Calu3 (cell line): ENCODE data around the gene KRT86. TPM values are rescaled to one million over a fixed set of nuclear protein-coding genes. Genes with fewer than 3 reads are reported as not detected.

ENCODE experiments used
- BruUV-seq: library from RNA; stranded (reverse); fragments of 400-500 nt; replicated peaks from 2 replicates; lab custom pipeline; 2021; lab: Mats Ljungman, UMichigan
- CTCF ChIA-PET: fragments of 300-600 bp; sonication (Branson Sonifier 250); formaldehyde crosslinking; loops from one replicate; lab custom pipeline; 2022; ENCODE audit warnings: antibody characterized with exemption; lab: Charles Lee
- DNase-seq: peaks from one replicate; pipeline ENCODE4 v3.0.0; 2022
- H3K27ac Mint-ChIP-seq: one replicate; pipeline ENCODE4 v1.8.0; 2022; ENCODE audit warnings: mixed read lengths; ENCODE audit not compliant: unreplicated experiment
- H3K27me3 Mint-ChIP-seq: one replicate; pipeline ENCODE4 v1.8.0; 2022; ENCODE audit warnings: mixed read lengths; ENCODE audit not compliant: unreplicated experiment
- H3K36me3 Mint-ChIP-seq: one replicate; pipeline ENCODE4 v1.8.0; 2022; ENCODE audit warnings: mild to moderate bottlenecking, moderate library complexity, mixed read lengths; ENCODE audit not compliant: insufficient read depth, unreplicated experiment
- H3K4me1 Mint-ChIP-seq: one replicate; pipeline ENCODE4 v1.8.0; 2022; ENCODE audit warnings: mild to moderate bottlenecking, low read depth, mixed read lengths; ENCODE audit not compliant: unreplicated experiment
- H3K4me3 Mint-ChIP-seq: one replicate; pipeline ENCODE4 v1.8.0; 2022; ENCODE audit warnings: mild to moderate bottlenecking, low read depth, moderate library complexity, mixed read lengths; ENCODE audit not compliant: unreplicated experiment
- H3K9me3 Mint-ChIP-seq: one replicate; pipeline ENCODE4 v1.8.0; 2022; ENCODE audit warnings: low read depth, mixed read lengths; ENCODE audit not compliant: unreplicated experiment
- intact Hi-C: fragments of 100-400 bp; cut with micrococcal nuclease; formaldehyde crosslinking; loops from one replicate; pipeline ENCODE4 v1.10.0; 2022; ENCODE audit not compliant: unreplicated experiment
- total RNA-seq: library from RNA; stranded (reverse); gene quantifications from 2 replicates; pipeline ENCODE4 v1.2.3, GENCODE V29; 2022
- TF ChIP-seq, protein P1 (sequence below): fragments of 200-600 bp; IDR thresholded peaks from one replicate; pipeline ENCODE4 v1.8.0; 2022; ENCODE audit warnings: antibody characterized with exemption; ENCODE audit not compliant: unreplicated experiment

KRT86 gene
- total RNA-seq, 1 experiment from 2014 or later = 3.6 TPM

- intact Hi-C loops = no loop called here
- no peak overlapping the region for H3K27ac Mint-ChIP-seq
- H3K36me3 Mint-ChIP-seq = no peaks in the 10 kb centered on the region
- BruUV-seq = no TSS peak
- no peak overlapping the region for H3K4me3 Mint-ChIP-seq
- TF ChIP-seq, protein P1, sequence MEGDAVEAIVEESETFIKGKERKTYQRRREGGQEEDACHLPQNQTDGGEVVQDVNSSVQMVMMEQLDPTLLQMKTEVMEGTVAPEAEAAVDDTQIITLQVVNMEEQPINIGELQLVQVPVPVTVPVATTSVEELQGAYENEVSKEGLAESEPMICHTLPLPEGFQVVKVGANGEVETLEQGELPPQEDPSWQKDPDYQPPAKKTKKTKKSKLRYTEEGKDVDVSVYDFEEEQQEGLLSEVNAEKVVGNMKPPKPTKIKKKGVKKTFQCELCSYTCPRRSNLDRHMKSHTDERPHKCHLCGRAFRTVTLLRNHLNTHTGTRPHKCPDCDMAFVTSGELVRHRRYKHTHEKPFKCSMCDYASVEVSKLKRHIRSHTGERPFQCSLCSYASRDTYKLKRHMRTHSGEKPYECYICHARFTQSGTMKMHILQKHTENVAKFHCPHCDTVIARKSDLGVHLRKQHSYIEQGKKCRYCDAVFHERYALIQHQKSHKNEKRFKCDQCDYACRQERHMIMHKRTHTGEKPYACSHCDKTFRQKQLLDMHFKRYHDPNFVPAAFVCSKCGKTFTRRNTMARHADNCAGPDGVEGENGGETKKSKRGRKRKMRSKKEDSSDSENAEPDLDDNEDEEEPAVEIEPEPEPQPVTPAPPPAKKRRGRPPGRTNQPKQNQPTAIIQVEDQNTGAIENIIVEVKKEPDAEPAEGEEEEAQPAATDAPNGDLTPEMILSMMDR = no peak
- H3K4me1 Mint-ChIP-seq = no peaks in the 10 kb centered on the region
- H3K27me3 Mint-ChIP-seq = no peaks in the 10 kb centered on the region
- CTCF ChIA-PET = no interaction called here
- no peaks in the 10 kb centered on the region for H3K9me3 Mint-ChIP-seq
- DNase-seq = no peak
Measured at GRCh38 chr12:52353766-52354165, 79.3 kb downstream of the KRT86 start.

DNA sequence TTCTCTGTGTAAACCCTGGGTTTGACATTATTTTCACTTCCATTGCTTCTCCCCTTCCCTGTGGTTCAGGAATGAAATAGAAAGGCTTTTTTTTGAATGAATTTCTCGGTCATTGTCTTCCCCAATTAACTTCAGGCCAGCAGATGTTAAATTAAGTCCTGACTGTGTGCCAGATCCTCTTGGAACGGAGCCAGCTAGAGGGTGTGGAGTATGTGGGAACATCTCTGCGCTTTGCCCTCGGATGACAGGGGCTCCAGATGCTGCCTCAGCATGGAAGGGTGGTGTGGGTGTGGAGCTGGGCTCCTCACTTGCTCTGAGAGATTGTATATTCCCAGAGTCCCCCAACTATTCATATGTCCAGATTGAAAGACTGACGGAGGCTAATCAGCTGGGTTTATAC, 79.8 kb downstream of the KRT86 start:
- H3K4me3 Mint-ChIP-seq = no peak overlapping the region

DNA sequence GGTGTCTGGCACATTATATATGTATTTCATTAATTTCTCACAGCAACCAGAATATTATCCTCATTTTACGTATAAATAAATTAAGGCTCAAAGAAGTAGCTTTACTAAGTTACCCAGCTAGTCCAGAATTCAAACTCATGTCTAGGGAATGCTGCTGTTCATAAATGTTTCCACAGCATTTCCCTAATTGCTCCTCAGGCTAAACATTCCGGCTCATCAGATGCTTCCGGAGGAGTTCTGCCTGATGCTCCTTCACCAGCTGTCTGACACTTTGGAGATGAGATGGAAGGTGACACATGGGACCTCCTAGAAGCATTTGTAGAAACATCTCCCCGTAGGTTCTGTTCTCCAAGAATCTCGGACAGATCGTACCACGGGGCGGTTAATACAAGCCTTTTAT, 80.7 kb downstream of the KRT86 start:
- TF ChIP-seq, protein P1 = no peak
- no TSS peak for BruUV-seq
- Mint-ChIP-seq H3K27ac (no peak overlapping the region), H3K4me1 (no peaks in the 10 kb centered on the region), H3K9me3 (no peaks in the 10 kb centered on the region), H3K36me3 (no peaks in the 10 kb centered on the region), H3K27me3 (no peaks in the 10 kb centered on the region), H3K4me3 (no peak overlapping the region)
- intact Hi-C loops = no loop called here
- DNase-seq = no peak
- CTCF ChIA-PET = no interaction called here

More for the DNA sequence above, 79.8 kb downstream of the KRT86 start:
- TF ChIP-seq, protein P1 = no peak
- Mint-ChIP-seq H3K4me1 (no peaks in the 10 kb centered on the region), H3K36me3 (no peaks in the 10 kb centered on the region), H3K27ac (no peak overlapping the region), H3K27me3 (no peaks in the 10 kb centered on the region), H3K9me3 (no peaks in the 10 kb centered on the region)
- CTCF ChIA-PET = interaction anchor here (0.5 kb wide), 1 partner anchor 364 kb away, joined by 3 read pairs; no protein-coding TSS in a partner anchor
- intact Hi-C loops = no loop called here
- BruUV-seq = no TSS peak
- no peak for DNase-seq

DNA sequence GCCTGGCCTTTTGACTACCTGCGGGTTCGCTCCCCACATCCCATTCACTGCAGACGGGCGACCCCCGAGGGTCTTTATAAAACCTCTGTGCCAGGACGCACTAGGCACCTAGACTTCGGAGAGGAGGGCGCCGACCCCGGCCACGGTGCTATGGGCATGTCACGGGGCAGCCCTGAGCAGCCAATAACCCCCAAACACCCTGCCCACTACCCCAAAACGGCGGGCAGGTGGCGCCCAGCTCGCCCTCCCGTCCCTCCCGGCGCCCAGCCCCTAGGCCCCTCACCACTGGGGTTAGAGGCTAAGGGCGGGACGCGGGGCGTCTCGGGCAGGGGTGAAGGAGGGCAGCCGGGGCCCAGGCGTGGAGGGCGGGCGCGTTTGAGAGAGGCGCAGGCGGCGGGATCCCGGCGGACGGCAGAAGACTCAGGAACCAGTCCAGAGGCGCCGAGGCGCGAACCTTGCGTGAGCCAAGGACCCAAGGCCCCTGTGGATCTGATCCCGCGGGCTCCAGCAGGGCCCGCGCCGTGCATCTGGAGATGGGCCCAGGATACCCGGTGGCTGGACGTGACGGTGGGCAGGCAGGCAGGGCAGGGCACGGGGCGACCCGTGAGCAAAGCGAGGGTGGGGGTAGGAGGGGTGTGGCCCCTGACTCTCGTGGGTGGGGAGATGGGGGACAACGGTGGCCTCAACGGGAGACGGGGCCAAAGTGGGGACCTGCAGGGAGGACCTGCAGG, 81.8 kb downstream of the KRT86 start:
- BruUV-seq = no TSS peak
- CTCF ChIA-PET = no interaction called here
- Mint-ChIP-seq H3K4me1 (no peaks in the 10 kb centered on the region), H3K36me3 (no peaks in the 10 kb centered on the region), H3K4me3 (no peak overlapping the region), H3K9me3 (no peaks in the 10 kb centered on the region), H3K27ac (no peak overlapping the region), H3K27me3 (no peaks in the 10 kb centered on the region)
- DNase-seq = no peak
- TF ChIP-seq, protein P1 = no peak
- intact Hi-C loops = no loop called here
